ENCODE data around the gene CCDC160.
"Not testable (repeated sequence)": the region's sequence is repeated elsewhere in the genome, so short reads cannot be mapped to it uniquely, and the experiment has no call there.

CCDC160 gene

GRCh38 chrX:134236626-134237614 lies at the start of gene CCDC160:
Gene CCDC160 (plus strand): TSS chrX:134237182. CDS start chrX:134244801, 7,619 bp downstream.
- DNase-seq (ENCODE audit: low read depth in 2 of 2), result no peak

GRCh38 chrX:134191281-134191680 lies 45.7 kb upstream of the CCDC160 start:
- DNase-seq (ENCODE audit: low read depth in 2 of 2), result no peak

- no peak for DNase-seq (ENCODE audit: low read depth in 2 of 2)
Measured at GRCh38 chrX:134194915-134195314, 42.1 kb upstream of the CCDC160 start.

DNA sequence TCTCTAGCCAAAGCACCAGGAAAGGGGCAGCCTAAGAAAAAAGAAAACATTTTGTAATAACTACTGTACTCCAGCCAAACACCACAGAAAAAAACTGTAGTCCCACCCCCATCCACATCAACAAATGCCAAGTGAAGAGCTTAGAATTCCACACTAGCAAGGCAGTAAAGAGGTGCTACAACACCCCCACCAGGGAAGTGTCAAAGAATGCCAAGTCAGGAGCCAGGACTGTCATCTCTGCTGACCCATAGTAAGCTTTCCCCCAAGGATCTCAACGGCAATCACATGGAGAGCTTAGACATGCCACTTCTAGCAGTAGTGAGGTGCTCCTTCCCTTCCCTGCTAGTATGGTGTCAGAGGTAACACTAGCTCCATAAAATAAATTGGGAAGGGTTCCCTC lies 34.4 kb upstream of the CCDC160 start:
- DNase-seq (ENCODE audit: low read depth in 2 of 2), result no peak

GRCh38 chrX:134206221-134206620 lies 30.8 kb upstream of the CCDC160 start:
- DNase-seq (ENCODE audit: low read depth in 2 of 2), result no peak

DNA sequence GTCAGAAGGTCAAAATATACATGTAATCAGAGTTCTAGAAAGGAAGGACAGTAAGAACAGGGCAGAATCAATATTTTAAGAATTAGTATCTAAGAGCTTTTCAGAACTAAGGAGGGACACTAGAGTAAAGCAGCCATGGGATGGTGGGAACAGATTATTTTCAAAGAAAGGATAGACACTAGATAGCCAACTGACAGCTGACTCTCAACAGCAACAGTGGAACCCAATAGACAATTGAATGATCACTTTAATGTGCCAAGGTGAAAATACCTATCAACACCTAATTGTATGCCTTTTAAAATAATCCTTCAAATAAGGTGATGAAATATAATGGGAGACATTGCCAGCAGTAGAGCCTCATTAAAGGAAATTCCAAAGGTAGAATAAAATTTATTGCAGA lies 26.5 kb upstream of the CCDC160 start:
- DNase-seq (ENCODE audit: low read depth in 2 of 2), result no peak

DNA sequence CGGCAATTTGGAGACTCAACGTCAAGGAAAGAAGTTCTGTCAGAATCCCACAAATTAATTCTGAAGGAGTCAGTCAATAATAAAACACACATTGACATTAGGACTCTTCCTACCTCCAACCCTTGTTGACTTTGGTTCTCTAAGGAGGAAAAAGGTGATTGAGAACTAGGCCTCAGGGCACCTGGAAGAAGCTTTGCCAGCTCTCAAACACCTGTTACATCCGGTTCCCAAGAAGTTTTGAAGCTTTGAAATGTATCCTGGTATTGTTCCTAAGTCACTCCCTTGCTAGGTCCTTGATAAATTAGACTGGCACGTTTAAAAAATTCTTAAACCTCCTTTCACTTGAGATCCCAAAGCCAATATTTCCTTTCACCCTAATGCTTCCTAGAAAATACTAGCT lies 1.7 kb upstream of the CCDC160 start:
- DNase-seq (ENCODE audit: low read depth in 2 of 2), result no peak

GRCh38 chrX:134238144-134238543 lies 1.2 kb downstream of the CCDC160 start:
- DNase-seq (ENCODE audit: low read depth in 2 of 2), result not testable (repeated sequence)

GRCh38 chrX:134239016-134239415 lies 2.0 kb downstream of the CCDC160 start:
- DNase-seq (ENCODE audit: low read depth in 2 of 2), result no peak

GRCh38 chrX:134240209-134240608 lies 3.2 kb downstream of the CCDC160 start:
- DNase-seq (ENCODE audit: low read depth in 2 of 2), result no peak

GRCh38 chrX:134241960-134242619 lies 5.1 kb downstream of the CCDC160 start:
- DNase-seq (ENCODE audit: low read depth in 2 of 2), result no peak

DNA sequence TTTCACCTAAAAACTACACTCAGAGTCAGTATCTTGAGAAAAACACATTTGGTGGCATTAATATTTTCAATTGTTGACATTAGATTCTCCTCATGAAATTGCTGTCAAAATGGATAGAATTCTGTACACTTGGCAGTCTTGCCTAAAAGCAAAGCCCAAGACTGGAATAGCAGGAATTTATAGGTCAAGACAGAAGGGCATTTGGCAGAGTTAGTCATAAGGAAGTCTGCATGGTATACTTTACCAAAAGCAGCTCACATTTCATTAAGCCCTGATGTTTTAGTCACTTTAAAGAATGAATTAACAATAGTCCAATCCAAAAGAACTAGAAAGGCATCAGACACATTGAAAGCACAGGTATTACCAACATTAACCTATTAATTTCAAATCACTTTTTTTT lies 7.1 kb downstream of the CCDC160 start:
- DNase-seq (ENCODE audit: low read depth in 2 of 2), result no peak

DNA sequence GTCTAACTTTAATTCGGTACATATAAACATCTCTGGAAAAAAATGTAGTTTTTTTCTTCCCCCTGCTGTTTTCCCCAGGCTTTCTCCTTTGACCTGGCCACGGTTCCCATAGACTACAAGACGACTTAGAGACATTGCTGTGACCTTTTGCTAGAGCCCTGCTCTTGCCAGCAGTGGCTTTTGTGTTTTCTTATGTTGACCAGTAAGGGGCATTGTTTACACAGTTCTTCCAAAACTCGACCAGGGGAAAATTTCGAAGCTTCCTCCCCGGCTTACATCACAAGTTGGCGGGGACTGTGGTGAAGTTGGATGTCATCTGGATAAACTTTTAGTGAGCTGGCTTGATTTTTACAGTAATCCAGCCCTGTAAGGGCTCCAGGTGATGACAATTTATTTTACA lies 9.3 kb downstream of the CCDC160 start:
- no peak for DNase-seq (ENCODE audit: low read depth in 2 of 2)

GRCh38 chrX:134247492-134247891 lies 10.5 kb downstream of the CCDC160 start:
- DNase-seq (ENCODE audit: low read depth in 2 of 2), result no peak

- DNase-seq (ENCODE audit: low read depth in 2 of 2), result no peak
Measured at GRCh38 chrX:134249241-134249640, 12.3 kb downstream of the CCDC160 start.

DNA sequence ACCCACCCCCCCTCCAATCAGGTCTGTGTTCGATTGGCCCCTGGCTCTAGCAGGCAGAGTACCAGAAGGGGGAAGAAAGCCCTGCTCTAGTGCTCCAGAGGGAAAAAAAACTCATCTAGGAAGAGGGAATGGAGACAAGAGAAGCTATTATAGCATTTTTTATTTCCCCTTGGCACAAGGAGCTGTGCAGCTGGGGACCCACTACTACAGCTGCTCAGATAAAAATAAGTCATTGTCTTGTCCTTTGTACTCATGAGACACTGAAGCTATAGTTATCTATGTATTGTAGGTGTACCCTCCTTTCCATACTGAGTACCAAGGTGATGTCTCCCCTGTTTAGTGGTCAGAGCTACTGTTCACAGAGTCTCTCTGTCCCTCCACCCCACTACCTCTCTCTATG lies 14.3 kb downstream of the CCDC160 start:
- DNase-seq (ENCODE audit: low read depth in 2 of 2), result no peak

GRCh38 chrX:134254511-134254910 lies 17.5 kb downstream of the CCDC160 start:
- DNase-seq (ENCODE audit: low read depth in 2 of 2), result no peak

- DNase-seq (ENCODE audit: low read depth in 2 of 2), result no peak
Measured at GRCh38 chrX:134255555-134255954, 18.6 kb downstream of the CCDC160 start.

GRCh38 chrX:134256684-134257083 lies 19.7 kb downstream of the CCDC160 start:
- DNase-seq (ENCODE audit: low read depth in 2 of 2), result no peak

GRCh38 chrX:134258202-134258601 lies 21.2 kb downstream of the CCDC160 start:
- DNase-seq (ENCODE audit: low read depth in 2 of 2), result no peak

DNA sequence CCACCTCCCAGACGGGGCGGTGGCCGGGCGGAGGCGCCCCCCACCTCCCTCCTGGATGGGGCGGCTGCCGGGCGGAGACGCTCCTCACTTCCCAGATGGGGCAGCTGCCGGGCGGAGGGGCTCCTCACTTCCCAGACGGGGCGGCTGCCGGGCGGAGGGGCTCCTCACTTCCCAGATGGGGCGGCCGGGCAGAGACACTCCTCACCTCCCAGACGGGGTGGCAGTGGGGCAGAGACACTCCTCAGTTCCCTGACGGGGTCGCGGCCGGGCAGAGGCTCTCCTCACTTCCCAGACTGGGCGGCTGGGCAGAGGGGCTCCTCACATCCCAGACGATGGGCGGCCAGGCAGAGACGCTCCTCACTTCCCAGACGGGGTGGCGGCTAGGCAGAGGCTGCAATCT lies 49.0 kb downstream of the CCDC160 start:
- not testable (repeated sequence) for DNase-seq (ENCODE audit: low read depth in 2 of 2)

DNA sequence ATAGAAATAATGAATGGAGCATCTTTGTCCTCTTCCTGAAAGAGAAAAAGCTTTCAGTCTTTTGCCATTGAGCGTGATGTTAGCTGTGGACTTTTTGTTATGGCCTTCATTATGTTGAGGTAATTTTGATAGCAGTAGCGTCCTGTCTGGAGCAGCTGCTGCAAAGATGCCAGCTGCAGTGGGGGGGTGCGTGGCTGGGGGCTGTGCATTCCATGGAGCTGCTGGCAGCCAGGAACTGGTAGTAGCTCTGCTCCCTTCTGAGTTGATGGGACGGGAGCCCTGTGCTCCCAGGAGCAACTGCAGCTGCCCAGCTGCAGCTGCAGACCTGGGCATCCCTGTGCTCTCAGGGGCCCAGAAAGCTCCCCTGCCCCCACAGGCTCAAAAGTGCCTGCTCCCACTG lies 50.4 kb downstream of the CCDC160 start:
- no peak for DNase-seq (ENCODE audit: low read depth in 2 of 2)

GRCh38 chrX:134294548-134294947 lies 57.6 kb downstream of the CCDC160 start:
- DNase-seq (ENCODE audit: low read depth in 2 of 2), result no peak

Measured in stimulated activated CD8-positive, alpha-beta memory T cell treated with anti-CD3 and anti-CD28 coated beads, Interleukin-7, amount 100 ng/mL, for 1 hour (primary cell).